NCI-H2081 (cell line): ENCODE data around the gene MRRF.
"Not testable (repeated sequence)": the region's sequence is repeated elsewhere in the genome, so short reads cannot be mapped to it uniquely, and the experiment has no call there.

Source experiments
- DNase-seq, 2 experiments: peaks; one replicate each; lab custom pipeline; 2025; lab: John Stamatoyannopoulos, UW

MRRF gene

GRCh38 chr9:122277285-122277897 lies 12.7 kb downstream of the MRRF start:
- DNase-seq = no peak

DNA sequence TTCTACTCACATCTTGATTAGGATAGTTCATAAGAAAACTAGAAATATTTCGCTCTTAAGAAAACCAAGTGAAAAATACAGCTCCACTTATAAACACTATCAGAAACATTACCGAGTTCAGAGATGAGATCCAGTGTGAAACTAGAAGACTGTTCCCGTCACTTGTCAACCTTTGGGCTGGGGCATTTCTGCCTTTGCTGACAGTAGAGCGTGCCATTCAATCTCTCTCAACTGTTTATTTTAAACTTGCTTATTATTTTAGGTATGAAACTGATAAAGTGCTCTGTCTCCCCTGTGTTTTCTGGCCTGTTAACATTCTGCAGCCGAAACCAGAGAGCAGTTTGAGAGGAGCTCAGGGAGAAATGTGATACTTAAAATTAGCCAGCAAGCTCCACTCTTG lies 16.7 kb downstream of the MRRF start:
- DNase-seq = no peak

GRCh38 chr9:122286764-122287163 lies 22.1 kb downstream of the MRRF start:
- DNase-seq = no peak

- DNase-seq = no peak
These were observed 22.6 kb downstream of the MRRF start for GRCh38 chr9:122287214-122287720.

- no peak for DNase-seq
These were observed 26.8 kb downstream of the MRRF start for GRCh38 chr9:122291458-122291857.

DNA sequence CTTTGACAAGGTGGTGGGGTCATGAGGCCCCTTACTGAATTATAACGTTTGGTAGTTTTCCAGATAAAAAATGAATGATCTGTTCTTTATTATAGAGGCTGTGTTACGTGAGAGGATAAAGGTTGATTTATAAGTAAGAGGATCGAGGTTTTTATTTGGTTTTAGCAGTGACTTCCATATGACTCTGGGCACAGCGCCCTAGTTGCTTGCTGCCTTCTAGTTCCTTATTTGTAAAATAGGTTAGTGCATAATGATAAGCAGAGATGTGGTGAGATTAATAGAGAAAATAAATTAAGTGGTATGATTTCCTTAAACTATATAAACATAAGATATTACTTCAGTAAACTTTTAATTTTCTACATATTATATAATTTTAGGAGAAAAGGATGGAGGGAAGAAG lies 29.8 kb downstream of the MRRF start:
- DNase-seq = no peak

DNA sequence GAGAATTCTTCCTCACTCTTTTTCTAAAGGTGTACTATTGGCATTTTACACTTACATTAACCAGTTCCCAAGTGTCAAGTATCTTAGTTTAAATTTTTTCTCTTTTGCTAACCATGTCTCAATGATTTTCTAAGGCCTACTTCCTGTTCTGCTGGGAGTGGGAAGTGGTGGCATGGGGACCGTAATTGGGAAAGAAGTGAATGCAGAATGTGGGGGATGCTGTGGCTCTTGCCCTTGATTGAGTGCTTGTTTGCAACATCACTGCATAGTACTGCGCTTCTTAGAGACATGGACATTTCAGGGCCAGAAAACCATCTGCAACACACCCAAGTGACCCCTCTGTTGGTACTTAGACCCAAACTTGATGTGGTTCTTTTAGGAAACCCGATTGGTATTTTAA lies 32.8 kb downstream of the MRRF start:
- DNase-seq = no peak

DNA sequence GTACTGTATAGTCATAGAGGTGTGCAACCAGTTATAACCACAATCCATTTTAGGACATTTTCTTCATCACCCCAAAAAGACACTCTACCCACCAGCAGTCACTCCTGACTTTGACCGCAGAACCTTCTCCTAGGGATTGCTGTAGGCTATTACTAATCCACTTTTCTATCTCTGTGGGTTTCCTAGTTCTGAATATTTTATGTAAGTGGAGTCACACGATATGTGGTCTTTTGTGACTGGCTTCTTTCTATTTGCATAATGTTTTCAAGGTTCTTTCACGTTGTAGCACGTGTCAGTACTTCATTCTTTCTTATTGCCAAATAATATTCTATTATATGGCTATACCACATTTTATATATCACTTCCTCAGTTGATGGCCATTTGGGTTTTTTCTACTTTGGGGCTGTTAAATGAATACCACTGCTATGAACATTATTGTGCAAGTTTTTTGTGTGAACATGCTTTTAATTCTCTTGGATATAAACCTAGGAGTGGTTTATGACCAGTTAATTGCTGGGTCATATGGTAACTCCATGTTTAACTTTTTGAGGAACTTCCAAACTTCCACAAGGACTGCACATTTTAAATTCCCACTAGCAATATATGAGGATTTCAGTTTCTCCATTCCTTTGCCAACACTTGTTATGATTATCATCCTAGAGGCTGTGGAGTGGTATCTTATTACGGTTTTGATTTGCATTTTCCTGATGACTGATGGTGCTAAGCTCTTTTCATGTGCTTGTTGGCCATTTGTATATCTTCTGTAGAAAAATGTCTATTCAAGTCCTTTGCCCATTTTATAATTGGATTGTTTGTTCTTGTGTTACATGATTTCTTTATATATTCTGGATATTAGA lies 37.8 kb downstream of the MRRF start:
- DNase-seq = no peak

GRCh38 chr9:122307061-122307460 lies 42.4 kb downstream of the MRRF start:
- no peak for DNase-seq

- no peak for DNase-seq
These were observed 43.2 kb downstream of the MRRF start for GRCh38 chr9:122307925-122308324.

GRCh38 chr9:122309861-122310260 lies 45.2 kb downstream of the MRRF start:
- no peak for DNase-seq

- DNase-seq = no peak
These were observed 49.5 kb downstream of the MRRF start for GRCh38 chr9:122314165-122314564.

DNA sequence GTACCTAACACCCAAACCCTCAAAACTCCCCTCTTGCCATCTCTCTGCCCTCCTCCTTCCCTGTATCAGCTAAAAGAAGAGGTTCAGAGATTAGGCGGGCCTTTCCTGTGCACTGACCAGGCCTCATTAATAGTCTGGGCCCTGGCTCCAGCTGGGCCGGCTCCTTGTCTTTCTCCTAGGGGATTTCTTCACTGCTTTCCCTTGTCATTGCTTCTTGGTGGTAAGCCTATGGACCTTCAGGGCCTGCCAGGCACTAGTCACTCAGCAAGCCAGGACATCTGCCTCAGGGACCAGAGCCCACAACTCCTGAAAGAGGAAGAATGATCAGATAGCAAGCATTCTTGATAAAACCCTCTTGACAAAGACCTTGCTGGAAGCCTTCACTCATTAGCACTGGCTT lies 50.9 kb downstream of the MRRF start:
- DNase-seq = no peak

- DNase-seq = no peak
These were observed 53.6 kb downstream of the MRRF start for GRCh38 chr9:122318284-122318683.

- peak; percentile 48 to 82 for DNase-seq
These were observed 55.8 kb downstream of the MRRF start for GRCh38 chr9:122320413-122320881.

GRCh38 chr9:122322553-122322952 lies 57.9 kb downstream of the MRRF start:
- DNase-seq = no peak

GRCh38 chr9:122324665-122325064 lies 60.0 kb downstream of the MRRF start:
- DNase-seq = not testable (repeated sequence)

DNA sequence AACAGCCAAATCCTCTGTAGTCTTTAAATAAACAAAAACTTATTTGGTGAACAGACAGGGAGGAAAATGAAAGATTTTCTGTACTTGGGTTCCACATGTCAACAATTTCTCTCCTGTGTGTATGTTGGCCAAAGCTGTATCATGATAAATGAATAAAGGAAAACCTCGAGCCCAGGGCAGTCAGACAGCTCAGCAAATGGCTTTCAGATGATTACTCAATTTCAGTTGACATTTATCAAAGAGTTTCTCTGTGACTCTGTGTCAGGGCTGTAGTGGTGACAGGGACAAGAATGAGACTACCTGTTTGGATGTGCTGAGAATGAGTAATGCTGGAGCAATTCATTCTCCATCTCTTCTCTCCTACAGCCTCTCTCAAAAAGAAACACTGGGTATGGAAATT lies 60.4 kb downstream of the MRRF start:
- no peak for DNase-seq

DNA sequence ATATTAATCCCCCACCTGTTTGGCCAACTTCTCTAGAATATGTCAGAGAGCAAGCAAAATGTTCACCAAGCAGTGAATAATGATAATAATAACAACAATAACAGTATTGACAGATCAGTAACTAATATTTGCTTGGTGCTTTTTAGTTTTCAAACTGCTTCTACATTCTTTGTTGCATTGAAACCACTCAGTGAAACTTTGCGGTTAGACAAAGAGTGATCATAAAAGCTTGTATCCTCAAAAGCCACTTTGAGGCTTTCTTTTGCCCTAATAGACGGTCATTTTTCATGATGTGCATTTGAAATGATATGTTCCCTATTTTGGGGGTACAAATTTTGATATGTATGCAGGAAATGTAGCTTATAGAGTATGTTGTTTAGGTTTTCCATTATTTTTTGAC lies 62.5 kb downstream of the MRRF start:
- DNase-seq = no peak

DNA sequence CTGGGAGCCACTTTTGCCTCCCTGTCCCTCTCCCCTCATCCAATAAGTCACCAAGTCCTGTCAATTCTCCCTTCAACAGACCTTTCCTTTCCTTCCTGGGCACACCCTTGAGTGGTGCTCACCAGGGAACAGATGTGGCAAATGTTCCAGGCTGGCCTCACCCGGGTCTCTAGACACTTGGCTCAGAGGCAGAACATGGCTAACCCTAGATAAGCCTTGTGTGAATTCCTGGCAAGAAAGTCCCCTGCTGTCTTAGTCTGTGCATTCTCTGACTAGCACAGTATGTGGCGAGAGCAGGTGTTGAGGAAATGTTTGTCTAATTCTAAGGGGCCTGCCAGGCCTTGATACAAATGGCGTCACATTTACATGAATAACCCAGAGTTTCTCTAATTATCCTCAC lies 64.9 kb downstream of the MRRF start:
- peak in 1 of 2 experiments; percentile 30 for DNase-seq

GRCh38 chr9:122330466-122330865 lies 65.8 kb downstream of the MRRF start:
- DNase-seq = not testable (repeated sequence)

- DNase-seq = no peak
These were observed 66.8 kb downstream of the MRRF start for GRCh38 chr9:122331523-122331927.

DNA sequence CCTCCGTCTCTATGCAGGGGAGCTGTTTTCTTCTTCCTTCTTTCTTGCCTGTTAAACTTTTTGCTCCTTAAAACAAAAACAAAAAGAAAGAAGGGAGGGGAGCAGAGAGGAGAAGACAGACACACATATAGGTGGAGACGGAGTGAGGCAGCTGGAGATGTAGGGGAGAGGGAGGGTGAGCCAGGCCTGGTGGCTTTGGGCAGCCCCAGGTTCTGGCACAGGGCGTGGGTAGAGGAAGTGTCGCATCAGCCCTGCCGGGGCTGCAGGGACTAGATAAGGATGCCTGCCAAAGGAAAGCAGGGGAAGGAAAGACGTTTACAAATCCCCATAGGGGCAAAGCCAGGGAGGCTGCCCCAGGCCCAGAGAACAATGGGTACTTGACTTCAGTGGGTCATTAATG lies 67.4 kb downstream of the MRRF start:
- no peak for DNase-seq
